Cerebellar cortex (tissue), 1 donor: ENCODE measurements around the gene TSNAXIP1.
"Not testable (repeated sequence)": the region's sequence is repeated elsewhere in the genome, so short reads cannot be mapped to it uniquely, and the experiment has no call there.

ENCODE experiments used
- DNase-seq: peaks from one replicate; pipeline ENCODE4 v3.0.0-alpha.2; 2015; ENCODE audit warnings: low spot score

The TSNAXIP1 gene

DNA sequence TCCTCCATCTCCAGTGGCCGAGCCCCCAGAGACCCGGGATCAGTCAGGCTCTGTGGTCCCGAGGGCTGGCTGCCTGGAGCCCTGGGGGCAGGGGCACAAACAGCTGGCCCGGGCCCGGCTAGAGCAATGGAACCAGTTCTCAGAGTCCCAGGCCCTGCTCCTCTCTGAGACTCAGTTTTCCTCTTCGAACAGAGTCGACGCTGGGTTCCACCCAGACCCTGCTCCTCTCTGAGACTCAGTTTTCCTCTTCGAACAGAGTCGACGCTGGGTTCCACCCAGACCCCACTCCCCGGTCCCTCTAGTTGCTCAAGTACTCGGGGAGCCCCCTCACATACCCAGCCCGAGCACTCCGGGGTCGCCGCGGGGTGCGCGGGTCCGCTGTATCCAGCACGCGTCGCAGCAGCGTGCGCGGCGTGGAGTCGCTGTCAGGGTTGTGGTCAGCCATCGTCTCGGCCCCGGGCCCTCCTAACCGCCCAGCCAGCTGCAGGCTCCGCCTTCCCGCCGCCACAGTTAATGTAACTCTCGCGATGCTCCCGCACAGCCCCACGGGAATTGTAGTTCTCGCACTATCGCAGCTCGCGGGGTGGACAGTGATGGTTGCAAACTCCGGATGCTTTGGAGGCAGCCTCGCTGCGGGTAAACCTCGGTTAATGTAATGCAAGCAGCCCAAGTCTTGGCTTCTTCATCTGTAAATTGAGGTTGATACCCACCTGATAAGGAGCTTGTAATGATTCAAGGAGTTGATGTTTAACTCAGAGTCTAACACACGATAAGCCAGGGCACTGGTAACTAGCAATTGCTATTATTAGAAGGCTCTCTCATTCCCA, 26.9 kb downstream of the TSNAXIP1 start:
- peak; percentile 93 for DNase-seq

DNA sequence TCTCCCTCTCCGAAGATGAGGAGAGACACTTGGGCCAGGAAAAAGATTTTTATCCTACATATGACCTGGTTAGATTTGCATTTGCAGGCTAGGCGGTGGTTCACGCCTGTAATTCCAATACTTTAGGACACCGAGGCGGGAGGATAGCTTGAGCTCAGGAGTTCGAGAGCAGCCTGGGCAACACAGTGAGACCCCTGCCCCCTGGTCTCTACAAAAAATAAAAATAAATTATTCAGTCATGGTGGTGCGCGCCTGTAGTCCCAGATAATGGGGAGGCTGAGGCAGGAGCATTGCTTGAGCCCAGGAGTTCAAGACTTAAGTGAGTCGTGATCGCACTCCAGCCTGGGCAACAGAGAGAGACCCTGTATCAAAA, 27.5 kb downstream of the TSNAXIP1 start:
- no peak for DNase-seq

DNA sequence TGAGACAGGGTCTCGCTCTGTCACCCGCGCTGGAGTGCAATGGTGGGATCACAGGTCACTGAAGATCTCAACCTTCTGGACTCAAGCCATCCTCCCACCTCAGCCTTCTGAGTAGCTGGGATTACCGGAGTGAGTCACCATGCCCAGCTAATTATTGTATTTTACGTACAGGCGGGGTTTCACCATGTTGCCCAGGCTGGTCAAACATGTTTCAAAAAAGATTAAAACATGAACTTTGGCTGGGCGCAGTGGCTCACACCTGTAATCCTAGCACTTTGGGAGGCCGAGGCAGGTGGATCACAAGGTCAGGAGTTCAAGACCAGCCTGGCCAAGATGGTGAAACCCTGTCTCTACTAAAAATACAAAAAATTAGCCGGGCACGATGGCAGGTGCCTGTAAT, 30.5 kb downstream of the TSNAXIP1 start:
- not testable (repeated sequence) for DNase-seq

DNA sequence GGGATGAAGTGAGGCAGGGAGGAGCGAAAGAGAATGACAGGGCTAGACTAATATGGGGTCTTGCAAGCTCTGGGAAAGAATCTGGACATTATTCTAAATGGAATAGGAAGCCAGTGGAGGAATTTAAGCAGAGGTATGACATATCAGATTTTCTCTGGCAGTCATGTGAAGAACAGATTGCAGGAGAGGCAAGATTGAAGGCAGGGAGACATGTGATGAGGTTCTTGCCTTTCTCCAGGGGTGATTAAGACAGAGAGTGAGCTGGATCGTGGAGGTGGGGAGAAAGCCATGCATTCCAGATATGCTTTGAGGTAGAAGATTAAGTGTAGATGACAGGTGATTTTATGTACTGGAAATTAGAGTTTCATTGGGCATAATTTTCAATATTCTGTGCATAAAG, 31.1 kb downstream of the TSNAXIP1 start:
- DNase-seq: no peak

DNA sequence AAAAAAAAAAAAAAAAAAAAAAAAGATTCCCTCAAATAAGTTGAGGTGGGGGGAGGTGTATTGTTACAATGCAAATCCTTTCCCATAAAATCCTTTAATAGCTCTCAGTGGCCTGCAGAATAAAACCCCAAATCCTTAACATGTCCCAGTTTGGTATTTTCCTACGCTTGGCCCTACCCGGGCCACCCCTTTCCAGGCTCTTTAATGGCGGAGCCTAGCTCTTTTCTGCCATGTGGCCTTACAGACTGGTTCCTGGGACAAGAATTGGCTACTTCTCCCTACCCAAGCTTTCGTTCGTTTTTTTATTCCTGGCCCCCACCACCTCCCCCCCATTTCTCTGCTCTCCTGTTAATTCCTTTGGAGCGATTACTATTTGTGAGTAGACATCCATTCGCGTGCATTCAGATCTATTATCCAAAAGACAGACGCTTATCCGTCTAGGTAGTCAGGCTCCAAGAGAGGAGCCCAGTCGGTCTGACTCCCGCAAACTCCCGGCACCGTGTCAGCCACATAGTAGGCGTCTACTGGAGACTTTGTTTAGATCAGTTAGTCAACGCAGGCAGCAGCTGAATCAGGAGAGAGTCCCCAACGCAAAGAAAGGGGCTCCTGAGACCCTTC, 34.6 kb downstream of the TSNAXIP1 start:
- no peak for DNase-seq

DNA sequence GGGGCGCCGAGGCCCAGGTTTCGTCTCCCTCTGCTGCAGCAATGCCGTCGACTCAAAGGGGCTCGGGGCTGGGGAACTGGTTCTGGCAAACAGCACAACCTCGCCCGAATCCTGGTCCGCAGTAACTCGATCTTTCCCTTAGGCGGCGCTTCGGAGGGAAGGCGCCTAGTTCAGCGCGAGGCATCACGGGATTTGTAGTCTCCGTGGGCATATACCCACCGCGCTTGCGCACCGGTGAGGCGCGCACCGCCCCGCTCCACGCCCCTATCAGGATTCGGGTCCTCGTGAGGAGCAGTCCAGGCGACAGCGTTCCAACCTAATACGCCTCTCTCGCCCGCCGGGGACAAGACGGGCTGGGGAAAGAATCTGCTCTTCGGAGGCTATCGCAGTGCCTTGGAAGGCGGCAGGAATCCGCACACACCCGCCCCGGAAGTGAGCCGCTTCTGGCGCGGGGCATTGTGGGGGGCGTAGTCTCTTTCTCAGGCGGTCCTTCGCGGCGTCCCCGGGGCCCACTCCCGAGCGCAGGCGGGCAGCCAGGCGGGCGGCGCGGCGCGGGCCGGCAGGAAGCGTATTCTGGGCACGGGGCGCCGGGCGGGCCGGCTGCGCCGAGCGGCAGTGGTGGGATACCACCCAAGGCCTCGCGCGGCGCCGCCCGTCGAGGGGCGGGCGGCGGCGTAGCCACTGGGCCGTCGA, 35.3 kb downstream of the TSNAXIP1 start, which contains the start of gene THAP11:
TSS of gene THAP11 (plus strand) at position 505 of the 693 bp plus-strand sequence. CDS start 235 bp downstream, outside the sequence.
- DNase-seq: peak; percentile 96

DNA sequence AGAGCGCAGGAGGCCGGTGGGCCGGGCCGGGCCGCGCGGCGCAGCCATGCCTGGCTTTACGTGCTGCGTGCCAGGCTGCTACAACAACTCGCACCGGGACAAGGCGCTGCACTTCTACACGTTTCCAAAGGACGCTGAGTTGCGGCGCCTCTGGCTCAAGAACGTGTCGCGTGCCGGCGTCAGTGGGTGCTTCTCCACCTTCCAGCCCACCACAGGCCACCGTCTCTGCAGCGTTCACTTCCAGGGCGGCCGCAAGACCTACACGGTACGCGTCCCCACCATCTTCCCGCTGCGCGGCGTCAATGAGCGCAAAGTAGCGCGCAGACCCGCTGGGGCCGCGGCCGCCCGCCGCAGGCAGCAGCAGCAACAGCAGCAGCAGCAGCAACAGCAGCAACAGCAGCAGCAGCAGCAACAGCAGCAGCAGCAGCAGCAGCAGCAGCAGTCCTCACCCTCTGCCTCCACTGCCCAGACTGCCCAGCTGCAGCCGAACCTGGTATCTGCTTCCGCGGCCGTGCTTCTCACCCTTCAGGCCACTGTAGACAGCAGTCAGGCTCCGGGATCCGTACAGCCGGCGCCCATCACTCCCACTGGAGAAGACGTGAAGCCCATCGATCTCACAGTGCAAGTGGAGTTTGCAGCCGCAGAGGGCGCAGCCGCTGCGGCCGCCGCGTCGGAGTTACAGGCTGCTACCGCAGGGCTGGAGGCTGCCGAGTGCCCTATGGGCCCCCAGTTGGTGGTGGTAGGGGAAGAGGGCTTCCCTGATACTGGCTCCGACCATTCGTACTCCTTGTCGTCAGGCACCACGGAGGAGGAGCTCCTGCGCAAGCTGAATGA, 36.0 kb downstream of the TSNAXIP1 start:
- peak; percentile 51 for DNase-seq

DNA sequence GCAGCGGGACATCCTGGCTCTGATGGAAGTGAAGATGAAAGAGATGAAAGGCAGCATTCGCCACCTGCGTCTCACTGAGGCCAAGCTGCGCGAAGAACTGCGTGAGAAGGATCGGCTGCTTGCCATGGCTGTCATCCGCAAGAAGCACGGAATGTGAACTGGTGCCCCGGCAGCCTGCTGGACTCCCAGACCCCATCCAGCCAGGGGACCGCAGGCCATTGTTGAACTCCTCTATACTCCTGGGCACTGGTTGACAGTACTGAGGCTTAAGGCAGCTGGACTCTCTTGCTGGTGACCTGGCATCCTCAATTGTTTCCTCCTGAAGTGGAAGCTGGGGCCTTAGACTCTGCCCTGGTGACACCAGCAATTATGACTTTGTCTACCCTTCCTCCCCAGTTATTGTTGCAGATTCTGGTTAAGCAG, 36.7 kb downstream of the TSNAXIP1 start:
- DNase-seq: no peak

DNA sequence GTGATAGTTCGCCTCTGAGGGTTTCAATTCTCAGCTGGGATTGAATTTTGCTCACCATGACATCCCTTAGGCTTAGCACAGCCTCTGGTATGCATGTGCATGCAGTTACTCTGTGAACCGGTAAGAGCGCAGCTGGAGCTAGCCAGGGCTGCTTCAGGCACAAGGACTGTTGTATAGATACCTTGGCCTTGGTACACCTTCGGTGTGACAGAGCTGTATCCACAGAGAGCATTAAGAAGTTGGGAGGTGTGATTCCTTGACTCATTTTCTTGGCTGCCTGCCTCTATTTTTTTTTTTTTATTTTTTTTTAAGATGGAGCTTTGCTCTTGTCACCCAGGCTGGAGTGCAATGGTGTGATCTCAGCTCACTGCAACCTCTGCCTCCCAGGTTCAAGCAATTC, 37.8 kb downstream of the TSNAXIP1 start:
- DNase-seq: peak; percentile 41

DNA sequence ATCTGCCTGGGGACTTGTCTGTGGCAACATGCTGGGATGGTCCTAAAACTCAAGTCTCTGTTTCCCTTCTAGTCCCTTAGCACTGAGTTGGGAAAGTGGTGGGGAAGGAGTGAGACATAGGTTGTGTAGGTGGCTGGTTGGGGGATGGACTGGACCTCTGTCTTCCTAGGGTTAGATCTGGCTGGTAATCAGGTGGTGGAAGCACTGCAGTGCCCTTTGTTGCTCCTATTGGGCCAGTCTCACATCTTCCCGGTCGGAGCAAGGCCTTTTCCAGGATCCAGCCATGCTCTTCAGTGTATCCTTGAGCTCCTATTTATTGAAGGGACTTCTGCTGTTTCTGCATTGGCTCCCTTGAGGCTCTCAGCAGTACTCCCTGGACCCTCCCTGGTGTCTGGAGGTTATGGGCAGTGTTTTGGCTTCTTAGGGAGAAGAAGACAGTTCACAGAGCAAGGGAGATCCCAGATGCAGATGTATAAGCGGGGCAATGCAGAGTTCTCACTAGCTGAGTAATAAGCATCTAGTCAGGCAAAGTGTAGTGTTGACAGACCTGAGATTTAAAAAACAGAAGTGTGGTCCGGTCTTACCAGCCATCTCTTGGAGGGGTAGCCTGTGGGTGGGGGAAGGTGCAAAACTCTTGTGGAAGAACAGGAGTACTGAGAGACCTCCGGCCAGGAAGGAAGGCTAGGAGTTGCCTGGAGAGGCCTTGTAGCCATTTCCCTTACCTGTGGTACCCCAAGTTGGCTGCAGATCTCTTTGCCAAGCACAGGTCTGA, 38.8 kb downstream of the TSNAXIP1 start:
- DNase-seq: peak; percentile 36

GRCh38 chr16:67846063-67846319, 39.3 kb downstream of the TSNAXIP1 start:
- DNase-seq: no peak

GRCh38 chr16:67846320-67847063, 39.8 kb downstream of the TSNAXIP1 start, which contains the start of gene NUTF2:
Gene NUTF2 (plus strand): TSS chr16:67846933. CDS start chr16:67865131, 18,198 bp downstream.
- peak; percentile 94 for DNase-seq

- DNase-seq: no peak
These were observed 40.6 kb downstream of the TSNAXIP1 start, which contains the start of gene CENPT for GRCh38 chr16:67847064-67847861. Gene CENPT (minus strand): TSS chr16:67847693. CDS start chr16:67833859, 13,834 bp downstream.

DNA sequence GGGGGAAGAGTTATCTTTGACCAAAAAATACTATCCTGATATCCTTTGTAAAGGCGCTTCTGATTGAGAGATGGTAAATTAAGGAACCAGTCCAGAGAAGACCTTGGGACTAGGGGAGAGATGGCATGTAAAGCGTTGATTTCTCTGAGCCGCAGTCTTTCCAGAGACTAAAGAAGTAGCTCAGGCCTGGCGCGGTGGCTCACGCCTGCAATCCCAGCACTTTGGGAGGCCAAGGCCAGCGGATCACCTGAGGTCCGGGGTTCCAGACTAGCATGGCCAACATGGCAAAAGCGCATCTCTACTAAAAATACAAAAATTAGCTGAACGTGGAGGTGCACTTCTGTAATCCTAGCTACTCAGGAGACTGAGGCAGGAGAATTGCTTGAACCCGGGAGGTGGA, 41.4 kb downstream of the TSNAXIP1 start:
- no peak for DNase-seq

GRCh38 chr16:67853670-67854069, 47.0 kb downstream of the TSNAXIP1 start:
- DNase-seq: no peak

GRCh38 chr16:67855789-67856188, 49.1 kb downstream of the TSNAXIP1 start:
- DNase-seq: no peak

DNA sequence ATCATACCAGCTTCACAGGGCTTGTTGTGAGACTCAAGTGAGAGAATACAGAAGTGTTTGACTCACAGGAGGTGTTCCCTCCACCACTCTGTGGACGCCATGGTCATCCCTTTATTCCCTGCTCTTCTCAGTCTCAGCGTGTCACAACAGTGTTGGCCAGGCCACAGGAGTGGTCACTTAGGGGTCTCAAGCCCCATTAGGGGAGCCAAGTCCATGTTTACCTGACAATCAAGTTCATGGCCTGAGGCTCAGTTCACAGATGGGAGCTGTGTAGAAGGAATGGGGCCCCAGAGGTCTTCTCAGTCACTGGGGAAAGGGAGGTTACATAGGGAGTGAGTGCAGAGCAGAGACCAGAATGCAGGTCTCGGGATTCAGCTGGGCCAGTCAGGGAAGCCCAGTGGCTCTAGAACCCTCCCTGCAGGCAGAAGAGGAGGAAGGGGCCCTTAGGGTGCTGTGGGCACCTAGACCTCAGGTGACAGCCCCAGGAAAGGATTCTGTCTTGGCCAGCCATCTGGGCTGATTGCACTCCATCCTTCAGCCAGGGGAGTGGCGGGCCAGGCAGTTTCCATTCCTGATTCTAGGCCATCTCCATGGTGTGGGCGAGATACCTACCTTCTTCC, 50.3 kb downstream of the TSNAXIP1 start:
- DNase-seq: no peak

GRCh38 chr16:67857547-67858233, 51.0 kb downstream of the TSNAXIP1 start:
- no peak for DNase-seq

DNA sequence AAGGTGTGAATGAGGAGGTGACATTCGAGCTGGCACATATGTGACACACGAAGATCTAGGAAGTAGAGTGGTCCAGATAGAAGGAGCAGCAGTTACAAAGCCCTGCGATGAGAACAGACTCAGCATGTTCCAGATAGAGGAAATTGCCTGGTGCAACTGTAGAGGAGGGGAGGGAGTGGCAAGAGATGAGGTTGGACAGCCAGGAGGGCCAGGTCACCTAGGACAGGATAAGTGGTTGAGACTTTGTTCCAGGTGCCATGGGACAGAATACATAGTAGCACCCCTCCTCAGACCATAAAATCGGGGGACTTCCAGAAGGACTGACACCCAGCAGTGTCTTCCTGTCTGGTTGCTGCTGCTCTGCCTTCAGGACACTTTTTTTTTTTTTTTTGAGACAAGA, 51.8 kb downstream of the TSNAXIP1 start:
- DNase-seq: no peak
